Stimulated activated CD4-positive, alpha-beta T cell treated with anti-CD3 and anti-CD28 coated beads, Interleukin-1b, Interleukin-23, amount 100 ng/mL, for 4 hours (primary cell): ENCODE data around the gene PLA1A.
A peak's percentile ranks its signal among the peaks of the same experiment; 100 is the strongest.
"Not testable (repeated sequence)": the region's sequence is repeated elsewhere in the genome, so short reads cannot be mapped to it uniquely, and the experiment has no call there.

Experiments used
- DNase-seq, 2 donors: peaks; one replicate each; pipeline ENCODE4 v3.0.0-alpha.2; 2020; ENCODE audit warnings: low read depth in 2 of 2

The PLA1A gene

DNA sequence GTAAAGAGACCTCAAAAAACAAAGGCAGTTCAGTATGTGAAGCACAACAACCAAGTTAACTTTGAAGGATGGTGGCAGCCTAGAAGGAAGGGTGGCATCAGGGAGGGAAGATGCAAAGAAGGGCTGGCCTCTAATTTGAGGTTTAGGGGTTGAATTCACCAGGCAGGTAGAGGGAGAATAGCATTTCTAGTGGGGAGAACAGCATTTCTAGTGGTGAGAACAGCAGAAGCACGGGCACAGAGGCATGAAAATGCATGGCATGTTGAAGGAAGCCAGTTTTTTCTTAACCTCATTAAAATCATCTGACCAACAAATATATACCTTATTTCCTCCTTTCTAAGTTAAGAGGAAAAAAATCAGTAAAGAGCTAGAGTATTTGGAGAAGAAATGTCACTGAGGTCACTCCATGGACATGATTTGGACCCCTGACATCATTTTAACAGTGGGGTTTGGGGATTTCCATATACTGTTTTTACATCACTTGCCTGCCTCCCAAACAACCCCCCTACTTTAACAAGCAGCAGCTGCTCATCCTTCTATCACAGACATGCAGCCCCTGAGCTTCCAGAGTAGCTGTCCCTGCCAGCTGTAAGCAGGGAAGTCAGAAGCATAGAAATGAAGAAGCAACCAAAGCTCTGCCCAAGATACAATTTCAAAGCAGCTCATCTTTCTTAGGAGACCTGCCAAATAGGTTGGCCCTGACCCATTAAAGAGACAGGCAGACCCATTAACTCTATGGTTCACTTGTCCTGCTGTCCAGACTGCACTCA is 65.1 kb downstream of the PLA1A start:
- DNase-seq, result no peak

DNA sequence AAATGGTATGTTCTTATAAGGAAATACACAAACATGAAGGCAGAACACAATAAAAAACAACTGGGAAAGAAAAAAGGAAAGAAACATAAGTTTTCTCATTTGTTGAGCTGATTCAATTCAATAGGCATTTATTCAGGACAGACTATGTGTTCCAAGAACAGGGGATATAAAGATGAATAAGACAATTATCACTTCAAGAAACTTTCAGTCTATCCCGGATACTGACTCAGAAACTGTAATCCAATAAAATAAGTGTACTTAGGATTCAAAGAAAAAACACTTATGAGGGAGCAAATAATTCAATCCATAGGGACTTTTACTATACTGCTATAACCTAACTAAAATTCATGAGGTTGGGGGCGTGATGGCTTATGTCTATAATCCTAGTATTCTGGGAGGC is 66.2 kb downstream of the PLA1A start:
- DNase-seq, result no peak

DNA sequence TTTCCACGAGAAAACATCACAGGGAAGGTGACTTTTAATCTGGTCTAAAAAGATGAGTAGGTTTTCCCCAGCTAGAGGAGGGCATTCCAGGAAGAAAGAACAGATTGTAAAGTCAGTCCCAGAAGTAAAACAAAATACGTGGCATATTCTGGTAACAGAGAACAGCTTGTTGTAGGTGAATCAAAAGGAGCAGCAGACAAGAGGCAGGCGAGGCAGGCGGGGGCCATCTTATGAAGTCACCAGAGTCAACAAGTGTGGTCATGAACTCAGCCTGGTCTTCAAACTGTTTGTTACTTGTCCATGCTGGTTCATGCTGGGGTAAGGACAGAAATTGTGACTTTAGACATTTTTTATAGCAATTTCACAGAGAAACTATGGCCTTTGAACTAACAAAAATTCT is 66.7 kb downstream of the PLA1A start:
- no peak for DNase-seq

DNA sequence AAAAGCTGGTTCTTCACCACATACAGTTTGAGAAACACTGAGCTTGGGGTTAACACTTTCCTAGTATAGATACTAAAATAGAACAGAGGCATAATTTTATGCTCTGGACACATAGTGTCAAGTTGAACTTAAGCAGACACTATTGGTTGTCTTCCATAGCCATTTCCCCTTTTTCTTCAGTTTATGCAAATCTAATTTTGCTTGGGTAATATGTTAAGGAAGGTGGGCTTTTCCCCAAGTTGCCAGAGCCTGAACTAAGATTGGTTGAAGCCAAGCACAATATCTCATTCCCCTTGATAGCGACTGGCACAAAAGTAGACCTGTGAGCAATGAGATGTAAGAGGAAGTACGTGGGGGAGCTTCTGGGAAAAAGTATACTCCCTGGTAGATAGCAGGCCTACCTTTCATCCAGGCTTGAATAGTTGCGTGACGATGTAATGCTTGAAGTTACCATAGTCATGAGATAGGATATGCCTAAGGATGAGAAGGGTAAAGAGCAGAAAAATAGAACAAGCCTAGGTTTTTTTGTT is 67.2 kb downstream of the PLA1A start:
- no peak for DNase-seq

DNA sequence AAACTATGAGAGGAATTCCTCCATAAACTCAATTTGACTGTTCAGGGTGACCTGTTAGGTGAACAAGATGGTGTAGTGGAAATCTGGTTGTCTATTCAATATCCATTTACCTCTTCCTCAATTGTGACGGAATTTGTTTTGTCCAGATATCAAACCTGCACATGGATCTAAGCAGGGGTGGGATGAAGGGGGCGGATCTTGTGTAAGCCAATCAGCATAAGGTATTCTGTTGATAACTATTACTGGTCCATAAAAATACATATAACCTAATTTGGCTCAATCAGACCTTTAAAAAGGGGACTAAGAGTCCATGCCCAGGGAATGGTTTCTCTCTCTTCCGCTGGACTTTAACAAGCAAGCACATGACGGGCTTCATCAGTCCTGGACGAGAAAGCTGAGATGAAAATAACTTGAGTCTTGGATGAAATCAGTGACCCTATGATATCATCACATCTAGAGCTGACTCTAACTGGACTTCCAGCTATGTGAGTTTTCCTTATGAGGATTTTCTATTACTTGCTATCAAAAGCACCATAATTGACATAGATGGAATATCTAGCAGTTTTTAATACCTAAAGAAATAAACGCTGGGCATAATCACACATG is 68.4 kb downstream of the PLA1A start:
- no peak for DNase-seq

DNA sequence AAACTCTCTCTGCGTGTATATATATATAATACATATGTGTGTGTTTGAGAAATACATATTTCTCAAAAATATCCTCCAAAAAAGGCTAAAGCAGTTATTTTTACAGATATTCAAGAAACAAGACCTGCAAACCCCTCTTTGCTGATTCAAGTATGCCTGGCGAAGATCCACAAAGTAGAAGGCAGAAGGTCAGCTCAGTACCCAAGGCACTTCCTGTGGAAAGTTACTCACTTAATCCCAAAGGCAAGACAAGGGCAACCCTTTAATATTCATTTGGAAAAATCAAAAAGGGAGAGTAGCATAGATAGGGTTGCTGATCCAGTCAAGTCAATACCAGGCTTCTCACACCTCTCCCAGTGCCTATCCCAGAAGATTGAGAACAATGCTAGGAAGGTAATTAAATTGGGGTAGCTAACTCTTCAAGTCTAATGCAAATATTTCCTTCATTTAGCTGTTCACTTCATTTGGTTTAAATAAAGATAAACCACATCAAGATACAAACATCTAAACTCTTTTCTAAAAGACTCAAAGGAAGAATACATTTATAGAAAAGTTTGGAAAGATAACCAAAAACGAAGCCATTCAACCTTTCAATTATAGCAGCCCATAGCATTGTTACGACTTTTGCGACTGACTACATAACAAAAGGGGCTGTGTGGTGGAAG is 72.4 kb downstream of the PLA1A start:
- no peak for DNase-seq

DNA sequence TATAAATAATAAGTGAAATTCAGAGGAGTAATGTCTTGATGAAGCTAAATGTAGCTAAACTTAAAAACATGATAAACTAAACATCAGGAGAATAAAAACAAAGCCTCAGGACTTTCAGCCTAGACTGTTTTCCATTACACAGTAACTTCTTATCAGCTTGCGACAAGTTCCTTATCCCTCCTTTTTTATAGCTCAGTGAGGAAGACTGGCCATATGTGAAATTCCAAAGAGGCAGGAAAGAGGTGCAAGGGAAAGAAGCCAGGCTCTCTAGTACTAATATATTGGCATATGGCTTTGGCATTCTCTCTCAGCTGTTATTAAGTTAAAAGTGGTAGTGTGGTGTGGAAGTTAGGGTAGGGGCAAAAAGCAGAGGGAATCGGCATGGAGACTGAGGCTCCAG is 75.1 kb downstream of the PLA1A start:
- DNase-seq, result no peak

DNA sequence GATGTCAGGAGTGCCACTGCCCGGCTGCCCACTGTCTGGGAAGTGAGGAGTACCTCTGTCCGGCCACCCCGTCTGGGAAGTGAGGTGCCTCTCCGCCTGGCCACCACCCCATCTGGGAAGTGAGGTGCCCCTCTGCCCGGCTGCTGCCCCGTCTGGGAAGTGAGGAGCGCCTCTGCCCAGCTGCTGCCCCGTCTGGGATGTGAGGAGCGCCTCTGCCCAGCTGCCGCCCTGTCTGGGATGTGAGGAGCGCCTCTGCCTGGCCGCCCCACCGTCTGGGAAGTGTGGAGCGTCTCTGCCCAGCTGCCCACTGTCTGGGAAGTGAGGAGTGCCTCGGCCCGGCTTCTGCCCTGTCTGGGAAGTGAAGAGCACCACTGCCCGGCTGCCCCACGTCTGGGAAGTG is 76.2 kb downstream of the PLA1A start:
- no peak for DNase-seq

DNA sequence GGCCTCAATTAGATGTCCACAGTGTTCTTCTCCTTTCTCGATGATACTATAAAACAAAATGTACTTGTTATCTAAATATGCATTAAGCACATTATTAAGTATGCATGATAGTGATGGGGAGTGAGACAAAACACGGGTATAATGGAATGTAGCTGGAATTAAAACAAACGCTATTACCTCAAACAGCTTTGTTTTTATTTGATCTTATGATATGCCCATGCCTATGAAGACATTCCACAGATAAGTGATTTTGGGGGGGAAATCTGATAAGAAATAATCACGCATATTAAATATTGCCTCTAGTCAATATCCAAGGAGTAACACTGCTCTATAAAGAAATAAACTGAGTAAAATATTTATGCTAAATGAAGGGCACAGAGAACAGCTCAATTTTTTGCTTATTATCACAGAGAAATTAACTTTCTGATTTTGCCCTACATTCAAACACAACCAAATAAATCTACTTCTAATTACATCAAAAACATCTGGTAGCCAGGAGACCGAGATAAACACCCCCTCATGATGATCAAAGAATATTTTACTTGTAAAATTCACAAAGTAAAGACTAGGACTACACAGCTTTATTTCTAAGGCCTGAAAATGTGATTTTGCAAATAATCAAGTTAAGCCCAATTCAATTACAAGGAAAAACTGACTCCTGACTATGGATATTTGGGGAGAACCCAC is 77.6 kb downstream of the PLA1A start:
- DNase-seq, result no peak

DNA sequence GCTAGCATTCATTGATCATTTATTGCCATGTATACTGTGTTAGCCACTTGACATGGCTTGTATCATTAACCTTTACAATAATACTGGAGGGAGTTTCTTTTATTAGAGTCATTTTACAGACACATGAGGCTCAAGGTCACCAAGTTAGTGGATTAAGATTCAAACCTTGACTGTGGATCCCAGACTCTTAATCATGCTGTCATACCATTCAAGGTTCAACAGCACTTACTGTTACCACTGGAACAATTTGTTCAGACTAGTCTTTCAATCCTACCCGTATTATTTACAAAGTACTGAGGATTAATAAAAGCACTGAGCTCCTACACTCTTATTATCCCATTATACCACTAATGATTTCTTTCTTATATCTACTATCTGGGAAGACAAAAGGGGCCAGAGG is 78.3 kb downstream of the PLA1A start:
- DNase-seq, result no peak

DNA sequence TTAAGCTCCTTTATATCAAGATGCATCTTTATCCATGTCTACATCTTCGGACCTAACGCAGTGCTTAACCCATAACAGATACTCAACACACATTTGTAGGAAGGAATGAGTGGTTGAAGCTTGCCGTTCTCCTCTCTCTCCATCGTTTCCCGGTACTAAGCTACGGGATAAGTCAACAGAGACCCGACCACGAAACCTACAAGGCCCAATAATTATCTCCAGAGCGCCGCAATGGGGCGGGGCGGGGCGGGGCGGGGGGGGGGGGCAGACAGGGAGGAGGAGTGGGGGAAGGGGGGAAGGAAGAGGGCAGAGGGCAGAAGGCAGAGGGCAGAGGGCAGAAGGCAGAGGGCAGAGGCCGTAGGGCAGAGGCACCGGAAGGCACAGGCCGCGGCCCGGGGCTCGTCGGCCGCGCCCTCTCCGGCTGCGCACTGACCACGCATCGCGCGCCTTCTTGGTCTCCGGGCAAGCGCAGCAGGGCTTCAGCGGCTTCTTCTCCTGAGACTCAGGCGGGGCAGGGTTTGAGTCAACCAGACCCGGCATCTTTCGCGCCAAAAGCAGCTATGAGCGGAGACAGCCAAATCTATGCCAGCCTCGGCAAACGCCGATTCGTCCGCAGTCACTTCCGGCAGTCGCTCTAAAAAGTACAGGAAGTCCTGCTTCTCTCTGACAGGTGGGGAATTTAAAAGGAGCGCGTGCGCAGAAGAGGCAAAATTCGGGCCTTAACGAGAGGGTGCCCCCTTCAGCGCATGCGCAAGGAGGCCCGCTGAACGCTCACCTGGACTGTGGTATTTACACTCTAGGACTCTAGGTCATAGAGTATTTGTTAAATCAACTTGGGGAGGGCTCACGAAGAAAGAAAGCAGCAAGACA is 79.3 kb downstream of the PLA1A start, which contains the start of gene COX17:
Gene COX17, minus strand, starts transcription at position 636 of the 870 bp plus-strand sequence. Its CDS starts 96 bp downstream, at position 540.
- DNase-seq, result peak; percentile 89 to 94

DNA sequence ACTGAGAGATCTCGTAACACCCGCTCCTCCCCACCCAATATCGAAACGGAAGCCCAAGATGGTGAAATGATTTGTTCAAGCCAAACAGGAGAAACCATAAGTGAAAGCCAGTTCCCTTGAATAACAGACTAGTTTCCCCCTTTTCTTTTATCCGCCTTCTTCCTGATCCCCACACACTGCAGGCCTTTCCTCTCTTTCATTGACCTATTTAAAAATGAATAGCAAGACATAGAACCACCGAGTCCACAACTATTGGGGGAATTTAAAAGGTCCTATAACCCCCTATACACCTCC is 79.9 kb downstream of the PLA1A start:
- DNase-seq, result no peak

DNA sequence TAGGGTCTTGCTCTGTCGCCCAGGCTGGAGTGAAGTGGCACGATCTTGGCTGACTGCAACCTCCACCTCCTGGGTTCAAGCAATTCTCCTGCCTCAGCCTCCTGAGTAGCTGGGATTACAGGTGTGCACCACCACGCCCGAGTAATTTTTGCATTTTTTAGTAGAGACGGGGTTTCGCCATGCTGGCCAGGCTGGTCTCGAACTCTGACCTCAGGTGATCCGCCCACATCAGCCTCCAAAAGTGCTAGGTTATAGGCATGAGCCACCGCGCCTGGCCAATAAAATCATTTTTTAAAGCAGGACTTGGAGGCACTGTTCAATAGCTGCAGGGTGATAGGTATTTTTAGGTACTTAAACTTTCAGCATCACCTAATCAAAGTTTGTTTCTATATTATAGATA is 80.5 kb downstream of the PLA1A start:
- DNase-seq, result not testable (repeated sequence)
